HEK293 (cell line): ENCODE data around the gene ATP7A.
"Not testable (repeated sequence)": the region's sequence is repeated elsewhere in the genome, so short reads cannot be mapped to it uniquely, and the experiment has no call there.

ENCODE experiments used
- CTCF ChIA-PET: fragments of 350-600 bp; formaldehyde crosslinking; extraction: SDS; loops from one replicate; lab custom pipeline; 2021; ENCODE audit warnings: antibody characterized with exemption; lab: Yijun Ruan, JAX
- POLR2A ChIA-PET: fragments of 300-600 bp; formaldehyde crosslinking; extraction: SDS; loops from one replicate; lab custom pipeline; 2020; ENCODE audit warnings: antibody characterized with exemption, inconsistent platforms; lab: Yijun Ruan, JAX
- H3K27ac ChIP-seq: fragments of 200-500 bp; sonication (Bioruptor generic); 2 replicates; pipeline ENCODE4 v1.5.1; 2014; ENCODE audit warnings: low read depth, low read length, control low read depth, inconsistent platforms; ENCODE audit errors: extremely low read depth
- H3K36me3 ChIP-seq, 2 experiments: fragments of 200-500 bp in 1 of 2; sonication (Bioruptor generic) in 1 of 2; 1 replicate in 1 of 2; 2 replicates in 1 of 2; pipeline ENCODE4 v1.5.1; 2014 to 2017; ENCODE audit warnings: inconsistent platforms in 2 of 2, low read length in 2 of 2; ENCODE audit not compliant: control insufficient read depth in 2 of 2, insufficient read depth in 1 of 2
- H3K4me1 ChIP-seq: fragments of 200-500 bp; sonication (Bioruptor generic); 2 replicates; pipeline ENCODE4 v1.5.1; 2014; ENCODE audit warnings: mild to moderate bottlenecking, low read length, inconsistent platforms; ENCODE audit not compliant: control insufficient read depth, insufficient read depth
- H3K4me3 ChIP-seq: 2 replicates; pipeline ENCODE4 v1.5.1; 2011; ENCODE audit warnings: low read depth, mild to moderate bottlenecking, control low read depth, low read length, moderate library complexity
- H3K9me3 ChIP-seq: fragments of 200-500 bp; sonication (Bioruptor generic); 2 replicates; pipeline ENCODE4 v1.5.1; 2014; ENCODE audit warnings: low read depth, low read length, inconsistent platforms; ENCODE audit not compliant: control insufficient read depth, insufficient read depth
- GLI2 ChIP-seq: fragments of 450-650 bp; formaldehyde crosslinking; IDR thresholded peaks from 2 replicates; pipeline ENCODE4; 2017; ENCODE audit warnings: missing biosample characterization, missing genetic modification characterization, low read depth, borderline replicate concordance
- IKZF3 ChIP-seq: fragments of 450-650 bp; IDR thresholded peaks from 2 replicates; pipeline ENCODE4 v1.5.0; 2018; ENCODE audit warnings: missing biosample characterization, mild to moderate bottlenecking, missing genetic modification characterization, moderate library complexity
- INSM2 ChIP-seq: fragments of 450-650 bp; formaldehyde crosslinking; IDR thresholded peaks from 2 replicates; pipeline ENCODE4 v1.5.1; 2016; ENCODE audit warnings: missing biosample characterization, missing genetic modification characterization
- SCRT2 ChIP-seq: fragments of 450-650 bp; formaldehyde crosslinking; IDR thresholded peaks from 2 replicates; pipeline ENCODE4 v1.5.1; 2016; ENCODE audit warnings: missing biosample characterization, missing genetic modification characterization
- SP3 ChIP-seq: fragments of 450-650 bp; formaldehyde crosslinking; IDR thresholded peaks from 2 replicates; pipeline ENCODE4 v1.5.1; 2016; ENCODE audit warnings: missing biosample characterization, missing genetic modification characterization
- TCF7L2 ChIP-seq: IDR thresholded peaks from 2 replicates; pipeline ENCODE4 v1.6.1; 2011; ENCODE audit warnings: low read depth, mild to moderate bottlenecking, inconsistent platforms, low read length, moderate library complexity, borderline replicate concordance
- ZBTB10 ChIP-seq: fragments of 450-650 bp; formaldehyde crosslinking; IDR thresholded peaks from 2 replicates; pipeline ENCODE4 v1.5.1; 2016; ENCODE audit warnings: missing biosample characterization, missing genetic modification characterization
- ZBTB21 ChIP-seq: fragments of 450-650 bp; formaldehyde crosslinking; IDR thresholded peaks from 2 replicates; pipeline ENCODE4 v1.5.1; 2017; ENCODE audit warnings: missing biosample characterization, missing genetic modification characterization
- ZFP37 ChIP-seq: fragments of 450-650 bp; formaldehyde crosslinking; IDR thresholded peaks from 2 replicates; pipeline ENCODE4 v1.5.1; 2016; ENCODE audit warnings: missing biosample characterization, missing genetic modification characterization
- ZNF335 ChIP-seq: fragments of 450-650 bp; formaldehyde crosslinking; conservative IDR thresholded peaks from 2 replicates; pipeline ENCODE4 v1.5.1; 2016; ENCODE audit warnings: missing biosample characterization, missing genetic modification characterization
- ZNF354C ChIP-seq: fragments of 450-650 bp; formaldehyde crosslinking; IDR thresholded peaks from 2 replicates; pipeline ENCODE4 v1.5.1; 2016; ENCODE audit warnings: missing biosample characterization, missing genetic modification characterization, low read depth, borderline replicate concordance
- ZNF416 ChIP-seq: fragments of 450-650 bp; formaldehyde crosslinking; IDR thresholded peaks from 2 replicates; pipeline ENCODE4 v1.5.1; 2016; ENCODE audit warnings: missing biosample characterization, missing genetic modification characterization
- ZNF423 ChIP-seq: fragments of 450-650 bp; formaldehyde crosslinking; IDR thresholded peaks from 2 replicates; pipeline ENCODE4 v1.5.1; 2016; ENCODE audit warnings: missing biosample characterization, missing genetic modification characterization
- ZNF433 ChIP-seq: fragments of 450-650 bp; formaldehyde crosslinking; IDR thresholded peaks from 2 replicates; pipeline ENCODE4 v1.5.1; 2016; ENCODE audit warnings: missing biosample characterization, missing genetic modification characterization, low read depth
- ZNF501 ChIP-seq: fragments of 450-650 bp; formaldehyde crosslinking; IDR thresholded peaks from 2 replicates; pipeline ENCODE4 v1.5.1; 2016; ENCODE audit warnings: missing biosample characterization, missing genetic modification characterization
- ZNF654 ChIP-seq: fragments of 450-650 bp; formaldehyde crosslinking; IDR thresholded peaks from 2 replicates; pipeline ENCODE4 v1.5.1; 2016; ENCODE audit warnings: low read depth, missing biosample characterization, missing genetic modification characterization
- ZNF660 ChIP-seq: fragments of 450-650 bp; IDR thresholded peaks from 2 replicates; pipeline ENCODE4 v1.5.1; 2018; ENCODE audit warnings: missing biosample characterization, mild to moderate bottlenecking, missing genetic modification characterization
- ZNF76 ChIP-seq: fragments of 450-650 bp; formaldehyde crosslinking; IDR thresholded peaks from 2 replicates; pipeline ENCODE4; 2016; ENCODE audit warnings: low read depth, missing biosample characterization, missing genetic modification characterization, borderline replicate concordance
- ZNF768 ChIP-seq: fragments of 450-650 bp; formaldehyde crosslinking; IDR thresholded peaks from 2 replicates; pipeline ENCODE4 v1.5.1; 2018; ENCODE audit warnings: missing biosample characterization, mild to moderate bottlenecking, missing genetic modification characterization
- TF ChIP-seq, protein P1 (sequence below): fragments of 450-650 bp; formaldehyde crosslinking; IDR thresholded peaks from 2 replicates; pipeline ENCODE4 v1.5.1; 2016; ENCODE audit warnings: missing biosample characterization, missing genetic modification characterization

Gene ATP7A

GRCh38 chrX:78071331-78071730 lies 160.8 kb downstream of the ATP7A start (continued):
- no peak for TF ChIP-seq ZBTB21 (tag by site-specific recombination)
- TF ChIP-seq ZNF433 (tag by site-specific recombination), result no peak
- TF ChIP-seq ZFP37, result no peak

GRCh38 chrX:78073147-78074077 lies 162.9 kb downstream of the ATP7A start:
- H3K4me1 ChIP-seq, H3K4me3 ChIP-seq, POLR2A ChIA-PET, H3K27ac ChIP-seq, H3K9me3 ChIP-seq, CTCF ChIA-PET, H3K36me3 ChIP-seq: not testable (repeated sequence)

DNA sequence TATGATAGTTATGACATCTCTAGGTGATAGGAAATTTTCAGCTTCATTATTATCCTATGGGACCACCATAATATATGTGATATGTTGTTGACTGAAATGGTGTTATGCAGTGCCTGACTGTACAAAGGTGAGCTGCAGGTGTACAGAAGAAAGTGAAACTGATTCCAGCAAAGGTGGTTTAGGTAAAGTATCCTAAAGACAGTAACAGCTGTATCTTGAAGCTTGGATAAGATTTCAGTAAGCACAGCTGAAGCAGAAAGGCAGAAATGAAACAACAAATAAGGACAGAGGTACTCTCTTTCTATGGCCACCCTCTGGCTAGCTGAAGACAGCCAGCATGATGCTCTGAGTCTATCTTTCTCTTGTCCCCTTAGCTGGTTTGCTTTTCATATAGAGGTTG lies 163.6 kb downstream of the ATP7A start:
- Histone ChIP-seq H3K27ac (no peak overlapping the region), H3K4me3 (no peak overlapping the region), H3K4me1 (no peaks in the 10 kb centered on the region), H3K9me3 (peaks cover 2% of the 10 kb centered on the region), H3K36me3 (no peaks in the 10 kb centered on the region)
- TF ChIP-seq SCRT2 (no peak), ZNF76 (tag by site-specific recombination) (no peak), ZNF335 (tag by site-specific recombination) (no peak), SP3 (tag by site-specific recombination) (no peak), INSM2 (tag by site-specific recombination) (no peak), ZFP37 (no peak), ZNF354C (tag by site-specific recombination) (no peak), ZNF660 (tag by site-specific recombination) (no peak), ZNF423 (no peak), ZNF416 (tag by site-specific recombination) (no peak), ZNF768 (no peak), ZBTB10 (tag by site-specific recombination) (no peak), TCF7L2 (no peak), GLI2 (tag by site-specific recombination) (no peak), ZNF501 (tag by site-specific recombination) (no peak), ZNF654 (tag by site-specific recombination) (no peak), IKZF3 (tag by site-specific recombination) (no peak)
- TF ChIP-seq, protein P1, sequence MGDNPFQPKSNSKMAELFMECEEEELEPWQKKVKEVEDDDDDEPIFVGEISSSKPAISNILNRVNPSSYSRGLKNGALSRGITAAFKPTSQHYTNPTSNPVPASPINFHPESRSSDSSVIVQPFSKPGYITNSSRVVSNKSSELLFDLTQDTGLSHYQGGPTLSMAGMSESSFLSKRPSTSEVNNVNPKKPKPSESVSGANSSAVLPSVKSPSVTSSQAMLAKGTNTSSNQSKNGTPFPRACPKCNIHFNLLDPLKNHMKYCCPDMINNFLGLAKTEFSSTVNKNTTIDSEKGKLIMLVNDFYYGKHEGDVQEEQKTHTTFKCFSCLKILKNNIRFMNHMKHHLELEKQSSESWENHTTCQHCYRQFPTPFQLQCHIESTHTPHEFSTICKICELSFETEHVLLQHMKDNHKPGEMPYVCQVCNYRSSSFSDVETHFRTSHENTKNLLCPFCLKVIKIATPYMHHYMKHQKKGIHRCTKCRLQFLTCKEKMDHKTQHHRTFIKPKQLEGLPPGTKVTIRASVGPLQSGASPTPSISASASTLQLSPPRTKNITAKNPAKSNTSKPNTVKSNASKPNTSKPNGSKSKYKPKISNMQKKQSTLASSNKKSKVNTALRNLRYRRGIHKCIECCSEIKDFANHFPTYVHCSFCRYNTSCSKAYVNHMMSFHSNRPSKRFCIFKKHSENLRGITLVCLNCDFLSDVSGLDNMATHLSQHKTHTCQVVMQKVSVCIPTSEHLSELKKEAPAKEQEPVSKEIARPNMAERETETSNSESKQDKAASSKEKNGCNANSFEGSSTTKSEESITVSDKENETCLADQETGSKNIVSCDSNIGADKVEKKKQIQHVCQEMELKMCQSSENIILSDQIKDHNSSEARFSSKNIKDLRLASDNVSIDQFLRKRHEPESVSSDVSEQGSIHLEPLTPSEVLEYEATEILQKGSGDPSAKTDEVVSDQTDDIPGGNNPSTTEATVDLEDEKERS, result no peak
- ChIA-PET CTCF (no interaction called here), POLR2A (no interaction called here)
